Neural progenitor cell (in vitro differentiated cells): ENCODE measurements around the gene NEDD9. TPM values are rescaled to one million over a fixed set of nuclear protein-coding genes. Genes with fewer than 3 reads are reported as not detected.
A peak's percentile ranks its signal among the peaks of the same experiment; 100 is the strongest.

Experiments used
- DNase-seq: peaks from one replicate; pipeline ENCODE4 v3.0.0-alpha.2; 2016; ENCODE audit warnings: low spot score
- H2AFZ ChIP-seq: fragments of 200-600 bp; sonication (generic); replicated peaks from 2 replicates; pipeline ENCODE4 v1.6.1; 2016; ENCODE audit warnings: antibody characterized with exemption
- H3F3A ChIP-seq: fragments of 200-600 bp; sonication (generic); 2 replicates; pipeline ENCODE4 v1.6.1; 2016; ENCODE audit warnings: antibody characterized with exemption, low read depth
- H3K27ac ChIP-seq: fragments of 200-600 bp; sonication (generic); 2 replicates; pipeline ENCODE4 v1.5.1; 2016; ENCODE audit warnings: mild to moderate bottlenecking
- H3K27me3 ChIP-seq: fragments of 200-600 bp; sonication (generic); 2 replicates; pipeline ENCODE4 v1.6.1; 2016; ENCODE audit warnings: mild to moderate bottlenecking, moderate library complexity
- H3K36me3 ChIP-seq: fragments of 200-600 bp; sonication (generic); 2 replicates; pipeline ENCODE4 v1.5.1; 2016
- H3K4me1 ChIP-seq: fragments of 200-600 bp; sonication (generic); 2 replicates; pipeline ENCODE4 v1.6.1; 2016; ENCODE audit warnings: mixed run types
- H3K4me2 ChIP-seq: fragments of 200-600 bp; sonication (generic); 2 replicates; pipeline ENCODE4 v1.6.1; 2016
- H3K4me3 ChIP-seq: fragments of 200-600 bp; sonication (generic); 2 replicates; pipeline ENCODE4 v1.5.1; 2016
- H3K79me2 ChIP-seq: fragments of 200-600 bp; sonication (generic); 2 replicates; pipeline ENCODE4 v1.6.1; 2016; ENCODE audit warnings: low read depth
- H3K9ac ChIP-seq: fragments of 200-600 bp; sonication (generic); 2 replicates; pipeline ENCODE4 v1.6.1; 2016
- H3K9me3 ChIP-seq: fragments of 200-600 bp; sonication (generic); 2 replicates; pipeline ENCODE4 v1.5.1; 2016; ENCODE audit warnings: low read depth
- H4K20me1 ChIP-seq: fragments of 200-600 bp; sonication (generic); 2 replicates; pipeline ENCODE4 v1.6.1; 2016; ENCODE audit warnings: low read depth
- H3K27ac Mint-ChIP-seq: 3 replicates; pipeline ENCODE4 v1.8.0; 2021; ENCODE audit warnings: mixed read lengths
- H3K27me3 Mint-ChIP-seq: 2 replicates; pipeline ENCODE4 v1.8.0; 2022; ENCODE audit warnings: low read depth, mild to moderate bottlenecking, inconsistent platforms, moderate library complexity, mixed read lengths; ENCODE audit not compliant: insufficient read depth
- H3K36me3 Mint-ChIP-seq: 3 replicates; pipeline ENCODE4 v1.8.0; 2021; ENCODE audit warnings: mixed read lengths
- H3K4me1 Mint-ChIP-seq: 3 replicates; pipeline ENCODE4 v1.8.0; 2021; ENCODE audit warnings: mixed read lengths
- H3K4me3 Mint-ChIP-seq: 3 replicates; pipeline ENCODE4 v1.8.0; 2021; ENCODE audit warnings: mild to moderate bottlenecking, moderate library complexity, mixed read lengths
- H3K9me3 Mint-ChIP-seq: 3 replicates; pipeline ENCODE4 v1.8.0; 2020; ENCODE audit warnings: mixed read lengths
- CTCF ChIP-seq: fragments of 200-600 bp; sonication (generic); IDR thresholded peaks from 2 replicates; pipeline ENCODE4 v1.5.1; 2017; ENCODE audit warnings: antibody characterized with exemption, mild to moderate bottlenecking
- EZH2 ChIP-seq: fragments of 200-600 bp; sonication (generic); IDR thresholded peaks from 2 replicates; pipeline ENCODE4 v1.6.1; 2017; ENCODE audit warnings: antibody characterized with exemption, mild to moderate bottlenecking, moderate library complexity
- EZH2phosphoT487 ChIP-seq: fragments of 200-600 bp; sonication (generic); IDR thresholded peaks from 2 replicates; pipeline ENCODE4 v1.6.1; 2017; ENCODE audit warnings: antibody characterized with exemption
- total RNA-seq: library from RNA; depleted of rRNA; stranded (reverse); fragments of >200 nt; gene quantifications from 2 replicates; pipeline ENCODE4 v1.2.3, GENCODE V29; 2015; ENCODE audit warnings: low replicate concordance

Gene NEDD9
- total RNA-seq, 1 donor from 2014 or later, result 4.9 TPM

GRCh38 chr6:11237428-11237827, 5.0 kb upstream of the NEDD9 start:
- peaks cover 20% of the 10 kb centered on the region for H3K4me1 ChIP-seq
- H3K27me3 Mint-ChIP-seq, result peaks cover 13% of the 10 kb centered on the region
- TF ChIP-seq CTCF, result no peak
- no peak for TF ChIP-seq EZH2
- TF ChIP-seq EZH2phosphoT487, result no peak
- no peaks in the 10 kb centered on the region for H3K79me2 ChIP-seq
- H3K4me2 ChIP-seq, result no peak overlapping the region
- H3K27ac ChIP-seq, result no peak overlapping the region
- no peaks in the 10 kb centered on the region for H3K36me3 ChIP-seq
- H3K4me1 Mint-ChIP-seq, result peaks cover 50% of the 10 kb centered on the region
- no peaks in the 10 kb centered on the region for H4K20me1 ChIP-seq
- H3F3A ChIP-seq, result peaks cover 21% of the 10 kb centered on the region
- DNase-seq, result no peak
- no peaks in the 10 kb centered on the region for H3K27me3 ChIP-seq
- H3K36me3 Mint-ChIP-seq, result no peaks in the 10 kb centered on the region
- no peak overlapping the region for H3K27ac Mint-ChIP-seq
- no peak overlapping the region for H3K9ac ChIP-seq
- H3K9me3 Mint-ChIP-seq, result peaks cover 11% of the 10 kb centered on the region
- H3K9me3 ChIP-seq, result no peaks in the 10 kb centered on the region
- H2AFZ ChIP-seq, result no peak overlapping the region
- H3K4me3 ChIP-seq, result no peak overlapping the region
- no peak overlapping the region for H3K4me3 Mint-ChIP-seq

GRCh38 chr6:11236915-11237314, 4.4 kb upstream of the NEDD9 start:
- Mint-ChIP-seq H3K27ac (no peak overlapping the region), H3K4me1 (peaks cover 44% of the 10 kb centered on the region), H3K9me3 (peaks cover 11% of the 10 kb centered on the region), H3K4me3 (no peak overlapping the region), H3K27me3 (peaks cover 11% of the 10 kb centered on the region), H3K36me3 (no peaks in the 10 kb centered on the region)
- H3F3A ChIP-seq, result peaks cover 26% of the 10 kb centered on the region
- H3K27me3 ChIP-seq, result no peaks in the 10 kb centered on the region
- no peak overlapping the region for H2AFZ ChIP-seq
- H3K4me3 ChIP-seq, result no peak overlapping the region
- H3K4me1 ChIP-seq, result peaks cover 20% of the 10 kb centered on the region
- H3K4me2 ChIP-seq, result no peak overlapping the region
- no peak overlapping the region for H3K27ac ChIP-seq
- H3K79me2 ChIP-seq, result no peaks in the 10 kb centered on the region
- TF ChIP-seq EZH2 (no peak), CTCF (no peak), EZH2phosphoT487 (no peak)
- H4K20me1 ChIP-seq, result no peaks in the 10 kb centered on the region
- no peak for DNase-seq
- no peaks in the 10 kb centered on the region for H3K9me3 ChIP-seq
- H3K36me3 ChIP-seq, result no peaks in the 10 kb centered on the region
- H3K9ac ChIP-seq, result no peak overlapping the region

- H3K27ac Mint-ChIP-seq, result peak overlapping the region; percentile 95
- TF ChIP-seq EZH2 (no peak), CTCF (no peak), EZH2phosphoT487 (no peak)
- Histone ChIP-seq H3K27me3 (no peaks in the 10 kb centered on the region), H2AFZ (no peak overlapping the region), H3K9me3 (no peaks in the 10 kb centered on the region), H3F3A (peaks cover 33% of the 10 kb centered on the region), H3K4me3 (no peak overlapping the region), H3K9ac (no peak overlapping the region), H3K79me2 (peaks cover 1% of the 10 kb centered on the region), H4K20me1 (no peaks in the 10 kb centered on the region), H3K27ac (no peak overlapping the region), H3K4me2 (no peak overlapping the region), H3K4me1 (peaks cover 27% of the 10 kb centered on the region), H3K36me3 (no peaks in the 10 kb centered on the region)
- H3K36me3 Mint-ChIP-seq, result no peaks in the 10 kb centered on the region
- peaks cover 41% of the 10 kb centered on the region for H3K4me1 Mint-ChIP-seq
- peaks cover 11% of the 10 kb centered on the region for H3K27me3 Mint-ChIP-seq
- DNase-seq, result no peak
- H3K4me3 Mint-ChIP-seq, result no peak overlapping the region
- peaks cover 11% of the 10 kb centered on the region for H3K9me3 Mint-ChIP-seq
These were observed 3.7 kb upstream of the NEDD9 start for GRCh38 chr6:11236076-11236750.
